Islet of Langerhans (tissue), 1 donor: ENCODE data around the gene TRIM25.

ENCODE experiments used
- FAIRE-seq: peaks from one replicate; lab custom pipeline; 2011; peaks lifted over from hg19 to GRCh38; lab: Jason Lieb, UNC

The TRIM25 gene

DNA sequence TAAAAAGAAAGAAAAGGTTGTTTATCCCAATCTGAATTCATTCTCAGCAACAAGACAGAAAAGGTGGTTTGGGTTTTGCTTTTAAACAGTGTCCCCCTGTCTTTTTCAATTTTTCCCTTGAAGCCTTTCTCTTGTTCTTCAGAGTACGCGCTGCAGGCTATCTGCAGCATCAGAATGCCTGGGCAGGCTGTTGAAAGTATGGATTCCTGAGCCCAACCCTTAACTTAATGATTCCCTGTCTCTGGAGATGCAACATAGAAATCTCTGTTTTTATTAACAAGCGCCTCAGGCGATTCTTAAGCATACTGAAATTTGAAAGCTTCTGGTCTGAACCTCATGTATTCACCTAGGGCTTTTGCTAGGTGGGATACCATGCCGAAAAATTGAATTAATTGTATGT lies 47.8 kb downstream of the TRIM25 start:
- FAIRE-seq = no peak

DNA sequence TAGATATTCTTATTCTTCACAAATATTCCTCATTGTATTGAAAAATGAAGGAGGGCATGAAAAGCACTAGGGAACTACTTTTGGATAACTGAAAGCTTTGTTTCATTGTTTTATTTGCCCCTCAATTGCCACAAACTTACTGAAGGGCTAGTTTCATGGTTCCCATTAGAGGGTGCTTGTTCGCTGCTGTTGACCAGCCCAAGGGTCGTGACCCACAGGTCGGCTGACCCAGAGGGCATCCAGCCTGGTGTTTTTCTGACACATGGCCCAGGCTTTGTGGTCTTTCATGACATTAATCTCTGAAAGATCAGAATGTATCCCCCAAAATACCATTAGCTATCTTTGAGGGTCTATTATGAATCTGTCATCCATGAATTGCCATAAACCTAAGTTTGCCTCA lies 49.9 kb downstream of the TRIM25 start:
- no peak for FAIRE-seq

- no peak for FAIRE-seq
These were observed 52.0 kb downstream of the TRIM25 start for GRCh38 chr17:56861899-56862298.

- no peak for FAIRE-seq
These were observed 62.8 kb downstream of the TRIM25 start for GRCh38 chr17:56851008-56851407.

- no peak for FAIRE-seq
These were observed 63.3 kb downstream of the TRIM25 start for GRCh38 chr17:56850591-56850990.

- FAIRE-seq = no peak
These were observed 64.7 kb downstream of the TRIM25 start for GRCh38 chr17:56849131-56849530.

GRCh38 chr17:56847106-56847505 lies 66.7 kb downstream of the TRIM25 start:
- no peak for FAIRE-seq

GRCh38 chr17:56845934-56846333 lies 67.9 kb downstream of the TRIM25 start:
- no peak for FAIRE-seq

- FAIRE-seq = no peak
These were observed 71.3 kb downstream of the TRIM25 start for GRCh38 chr17:56842577-56842976.

- FAIRE-seq = no peak
These were observed 75.2 kb downstream of the TRIM25 start for GRCh38 chr17:56838687-56839086.
